ENCODE data around the gene CPT1B.
"Not testable (repeated sequence)": the region's sequence is repeated elsewhere in the genome, so short reads cannot be mapped to it uniquely, and the experiment has no call there.

CPT1B gene

GRCh38 chr22:50608996-50609395 is 30.8 kb upstream of the CPT1B start:
- DNase-seq: no peak

GRCh38 chr22:50608058-50608840 is 30.0 kb upstream of the CPT1B start:
- not testable (repeated sequence) for DNase-seq

- DNase-seq: no peak
These were observed 29.4 kb upstream of the CPT1B start for GRCh38 chr22:50607659-50608020.

GRCh38 chr22:50606946-50607658 is 28.9 kb upstream of the CPT1B start:
- DNase-seq: no peak

GRCh38 chr22:50606165-50606945 is 28.1 kb upstream of the CPT1B start:
- no peak for DNase-seq

GRCh38 chr22:50605613-50606074 is 27.4 kb upstream of the CPT1B start:
- no peak for DNase-seq

- no peak for DNase-seq
These were observed 26.9 kb upstream of the CPT1B start for GRCh38 chr22:50605002-50605612.

- DNase-seq: no peak
These were observed 26.2 kb upstream of the CPT1B start for GRCh38 chr22:50604256-50605001.

- DNase-seq: no peak
These were observed 25.5 kb upstream of the CPT1B start for GRCh38 chr22:50603511-50604255.

GRCh38 chr22:50602338-50602700 is 24.1 kb upstream of the CPT1B start:
- DNase-seq: no peak

- DNase-seq: no peak
These were observed 23.6 kb upstream of the CPT1B start for GRCh38 chr22:50601669-50602337.

GRCh38 chr22:50600967-50601668 is 22.9 kb upstream of the CPT1B start:
- DNase-seq: no peak

- no peak for DNase-seq
These were observed 22.3 kb upstream of the CPT1B start, which contains the start of gene MAPK8IP2 for GRCh38 chr22:50600538-50600937. TSS of gene MAPK8IP2 (plus strand) at chr22:50600793. CDS start at chr22:50600819, 26 bp downstream.

GRCh38 chr22:50599816-50600455 is 21.7 kb upstream of the CPT1B start:
- DNase-seq: peak; percentile 60

- DNase-seq: no peak
These were observed 18.9 kb upstream of the CPT1B start for GRCh38 chr22:50597097-50597496.

- no peak for DNase-seq
These were observed 17.0 kb upstream of the CPT1B start for GRCh38 chr22:50595189-50595588.

GRCh38 chr22:50587407-50587806 is 9.2 kb upstream of the CPT1B start:
- DNase-seq: no peak

- DNase-seq: no peak
These were observed 8.2 kb upstream of the CPT1B start for GRCh38 chr22:50586416-50586815.

GRCh38 chr22:50585781-50586180 is 7.6 kb upstream of the CPT1B start:
- DNase-seq: no peak

GRCh38 chr22:50585238-50585637 is 7.0 kb upstream of the CPT1B start:
- DNase-seq: no peak
